Activated T-helper 1 cell treated with anti-CD3 and anti-CD28 coated beads, Interleukin-12 subunit alpha, Interleukin-12 subunit beta, Interleukin-2, Interleukin-4 antibody, amounts not matched to agents 30 ng/mL and 10 ng/mL and 1 ng/mL, durations not matched to agents 14 hours and 24 hours and 36 hours (primary cell): ENCODE results near the gene ZNF677. TPM values are rescaled to one million over a fixed set of nuclear protein-coding genes. Genes with fewer than 3 reads are reported as not detected.
"Not testable (repeated sequence)": the region's sequence is repeated elsewhere in the genome, so short reads cannot be mapped to it uniquely, and the experiment has no call there.

Experiments used
- DNase-seq: peaks from one replicate; pipeline ENCODE4 v3.0.0; 2021; ENCODE audit warnings: low spot score
- H3K27ac Mint-ChIP-seq: one replicate; pipeline ENCODE4 v1.8.0; 2021; ENCODE audit warnings: mild to moderate bottlenecking, mixed read lengths
- H3K27me3 Mint-ChIP-seq: one replicate; pipeline ENCODE4 v1.8.0; 2022; ENCODE audit warnings: mild to moderate bottlenecking, moderate library complexity, mixed read lengths; ENCODE audit not compliant: insufficient read depth
- H3K36me3 Mint-ChIP-seq: one replicate; pipeline ENCODE4 v1.8.0; 2021; ENCODE audit warnings: low read depth, mixed read lengths
- H3K4me1 Mint-ChIP-seq: one replicate; pipeline ENCODE4 v1.8.0; 2021; ENCODE audit warnings: low read depth, mixed read lengths
- H3K4me3 Mint-ChIP-seq: one replicate; pipeline ENCODE4 v1.8.0; 2021; ENCODE audit warnings: mild to moderate bottlenecking, moderate library complexity, mixed read lengths
- H3K9me3 Mint-ChIP-seq: one replicate; pipeline ENCODE4 v1.8.0; 2021; ENCODE audit warnings: mixed read lengths
- intact Hi-C: fragments of 100-400 bp; cut with micrococcal nuclease; formaldehyde crosslinking; loops from one replicate; pipeline ENCODE4 v1.15.1; 2024
- total RNA-seq: library from RNA; stranded (reverse); gene quantifications from 2 replicates; pipeline ENCODE4 v1.2.3, GENCODE V29; 2022

Gene ZNF677
- total RNA-seq, 1 donor from 2014 or later = 1.7 TPM

GRCh38 chr19:53237114-53237777 lies 17.4 kb downstream of the ZNF677 start:
- DNase-seq = no peak
- H3K9me3 Mint-ChIP-seq = peaks cover 75% of the 10 kb centered on the region
- no peaks in the 10 kb centered on the region for H3K27me3 Mint-ChIP-seq
- no peak overlapping the region for H3K4me3 Mint-ChIP-seq
- H3K36me3 Mint-ChIP-seq = peaks cover 2% of the 10 kb centered on the region
- H3K4me1 Mint-ChIP-seq = no peaks in the 10 kb centered on the region
- intact Hi-C loops = no loop called here
- H3K27ac Mint-ChIP-seq = no peak overlapping the region

DNA sequence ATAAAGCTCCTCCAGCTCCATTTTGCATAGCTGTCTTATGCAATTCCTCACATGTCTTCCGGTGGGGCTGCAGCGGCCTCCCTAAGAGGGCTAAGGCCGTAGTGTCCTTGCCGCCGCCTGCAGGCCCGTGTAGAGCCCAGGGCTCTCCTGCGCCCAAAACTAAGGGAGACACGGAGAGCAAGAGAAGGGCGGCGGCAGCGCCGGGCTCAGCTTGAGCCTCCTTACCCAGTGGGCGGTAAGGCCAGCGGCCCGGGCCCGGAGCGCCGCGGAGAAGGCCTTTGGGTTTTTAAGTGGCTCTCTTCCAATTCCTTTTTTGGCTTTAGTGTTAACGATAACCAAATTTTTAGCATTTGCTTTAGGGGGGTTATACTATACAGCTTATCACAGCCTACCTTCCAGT lies 30.1 kb downstream of the ZNF677 start:
- peaks cover 1% of the 10 kb centered on the region for H3K36me3 Mint-ChIP-seq
- no peaks in the 10 kb centered on the region for H3K27me3 Mint-ChIP-seq
- no peak overlapping the region for H3K4me3 Mint-ChIP-seq
- no peaks in the 10 kb centered on the region for H3K4me1 Mint-ChIP-seq
- intact Hi-C loops = no loop called here
- H3K27ac Mint-ChIP-seq = no peak overlapping the region
- DNase-seq = no peak
- peaks cover 67% of the 10 kb centered on the region for H3K9me3 Mint-ChIP-seq

DNA sequence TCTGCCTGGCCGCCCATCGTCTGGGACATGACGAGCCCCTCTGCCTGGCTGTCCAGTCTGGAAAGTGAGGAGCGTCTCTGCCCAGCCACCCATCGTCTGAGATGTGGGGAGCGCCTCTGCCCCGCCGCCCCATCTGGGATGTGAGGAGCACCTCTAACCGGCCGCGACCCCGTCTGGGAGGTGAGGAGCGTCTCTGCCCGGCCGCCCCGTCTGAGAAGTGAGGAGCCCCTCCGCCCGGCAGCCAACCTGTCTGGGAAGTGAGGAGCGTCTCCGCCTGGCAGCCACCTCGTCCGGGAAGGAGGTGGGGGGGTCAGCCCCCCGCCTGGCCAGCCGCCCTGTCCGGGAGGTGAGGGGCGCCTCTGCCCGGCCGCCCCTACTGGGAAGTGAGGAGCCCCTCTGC lies 32.0 kb downstream of the ZNF677 start:
- peaks cover 68% of the 10 kb centered on the region for H3K9me3 Mint-ChIP-seq
- H3K27me3 Mint-ChIP-seq, H3K27ac Mint-ChIP-seq, H3K4me1 Mint-ChIP-seq, DNase-seq, intact Hi-C loops, H3K36me3 Mint-ChIP-seq, H3K4me3 Mint-ChIP-seq: not testable (repeated sequence)

DNA sequence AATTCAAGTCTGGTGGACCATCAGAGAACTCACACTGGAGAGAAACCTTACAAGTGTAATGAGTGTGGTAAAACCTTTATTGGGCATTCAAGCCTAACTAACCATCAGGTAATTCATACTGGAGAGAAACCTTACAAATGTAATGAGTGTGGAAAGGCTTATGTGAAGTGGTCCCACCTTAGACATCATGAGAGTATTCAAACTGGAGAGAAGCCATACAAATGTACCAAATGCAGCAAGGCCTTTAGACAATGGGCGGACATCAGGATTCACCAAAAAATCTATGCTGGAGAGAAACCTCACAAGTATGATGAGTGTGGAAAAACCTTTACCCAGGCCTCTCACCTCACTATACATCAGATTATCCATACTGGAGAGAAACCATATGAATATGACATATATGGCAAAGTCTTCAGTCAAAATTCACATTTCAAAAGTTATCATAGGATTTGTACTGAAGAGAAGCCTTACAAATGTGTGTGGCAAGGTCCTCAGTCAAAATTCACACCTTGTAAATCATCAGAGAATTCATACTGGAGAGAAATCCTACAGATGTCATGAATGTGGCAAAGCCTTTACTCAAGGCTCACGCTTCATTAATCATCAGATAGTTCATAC lies 41.9 kb downstream of the ZNF677 start:
- Mint-ChIP-seq H3K4me3 (no peak overlapping the region), H3K36me3 (peaks cover 29% of the 10 kb centered on the region), H3K9me3 (peaks cover 82% of the 10 kb centered on the region), H3K27ac (no peak overlapping the region), H3K4me1 (no peaks in the 10 kb centered on the region), H3K27me3 (no peaks in the 10 kb centered on the region)
- DNase-seq = no peak
- intact Hi-C loops = no loop called here

DNA sequence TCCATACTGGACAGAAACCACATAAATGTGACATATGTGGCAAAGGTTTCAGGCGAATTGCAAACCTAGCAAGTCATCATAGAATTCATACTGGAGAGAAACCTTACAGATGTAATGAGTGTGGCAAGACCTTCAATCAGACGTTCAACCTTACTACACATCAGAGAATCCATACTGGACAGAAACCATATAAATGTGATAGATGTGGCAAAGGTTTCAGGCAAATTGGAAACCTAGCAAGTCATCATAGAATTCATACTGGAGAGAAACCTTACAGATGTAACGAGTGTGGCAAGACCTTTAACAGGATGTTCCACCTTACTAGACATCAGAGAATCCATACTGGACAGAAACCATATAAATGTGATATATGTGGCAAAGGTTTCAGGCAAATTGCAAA lies 43.1 kb downstream of the ZNF677 start:
- DNase-seq, H3K4me3 Mint-ChIP-seq, intact Hi-C loops, H3K4me1 Mint-ChIP-seq, H3K27ac Mint-ChIP-seq, H3K27me3 Mint-ChIP-seq: not testable (repeated sequence)
- Mint-ChIP-seq H3K36me3 (peaks cover 38% of the 10 kb centered on the region), H3K9me3 (peaks cover 87% of the 10 kb centered on the region)

DNA sequence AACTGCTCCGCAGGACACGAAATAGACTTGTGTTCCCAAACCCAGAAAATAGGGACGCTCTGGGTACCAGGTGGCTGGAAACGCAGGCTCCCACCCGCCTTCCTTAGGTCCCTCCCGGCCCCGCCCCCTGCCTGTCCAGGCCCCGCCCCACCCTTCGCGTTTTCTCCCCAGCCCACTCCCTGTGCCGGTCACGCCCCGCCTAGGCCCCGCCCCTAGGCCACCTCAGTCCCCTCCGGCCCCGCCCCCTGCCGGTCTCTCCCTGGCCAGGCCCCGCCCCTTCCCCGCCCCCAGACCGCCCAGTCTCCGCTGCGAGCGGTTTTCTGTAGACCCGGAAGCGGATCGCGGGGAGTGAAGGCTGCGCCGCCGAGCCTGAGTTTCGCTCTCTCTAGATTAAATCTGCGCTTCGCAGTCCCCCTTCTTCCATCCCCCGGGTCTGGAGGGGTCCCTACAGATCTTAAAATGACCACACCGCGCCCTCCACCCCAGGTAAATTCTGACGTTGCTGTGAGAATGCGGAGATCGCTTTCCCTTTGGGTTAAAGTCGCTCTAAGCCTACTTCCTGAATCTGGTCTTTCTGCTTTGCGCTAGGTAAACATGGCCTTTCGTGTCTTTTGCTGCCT lies 57.8 kb downstream of the ZNF677 start:
- DNase-seq = peak; percentile 84
- Mint-ChIP-seq H3K4me1 (peaks cover 32% of the 10 kb centered on the region), H3K9me3 (peaks cover 61% of the 10 kb centered on the region), H3K27ac (peak overlapping the region; percentile 96), H3K27me3 (no peaks in the 10 kb centered on the region), H3K36me3 (peaks cover 24% of the 10 kb centered on the region), H3K4me3 (peak overlapping the region; percentile 98)
- intact Hi-C loops = loop anchor here (1.0 to 10.0 kb wide), 14 partner anchors 38 to 1268 kb away; partner anchors contain the start of genes LENG9, ZNF160, ZNF347 and ZNF525

DNA sequence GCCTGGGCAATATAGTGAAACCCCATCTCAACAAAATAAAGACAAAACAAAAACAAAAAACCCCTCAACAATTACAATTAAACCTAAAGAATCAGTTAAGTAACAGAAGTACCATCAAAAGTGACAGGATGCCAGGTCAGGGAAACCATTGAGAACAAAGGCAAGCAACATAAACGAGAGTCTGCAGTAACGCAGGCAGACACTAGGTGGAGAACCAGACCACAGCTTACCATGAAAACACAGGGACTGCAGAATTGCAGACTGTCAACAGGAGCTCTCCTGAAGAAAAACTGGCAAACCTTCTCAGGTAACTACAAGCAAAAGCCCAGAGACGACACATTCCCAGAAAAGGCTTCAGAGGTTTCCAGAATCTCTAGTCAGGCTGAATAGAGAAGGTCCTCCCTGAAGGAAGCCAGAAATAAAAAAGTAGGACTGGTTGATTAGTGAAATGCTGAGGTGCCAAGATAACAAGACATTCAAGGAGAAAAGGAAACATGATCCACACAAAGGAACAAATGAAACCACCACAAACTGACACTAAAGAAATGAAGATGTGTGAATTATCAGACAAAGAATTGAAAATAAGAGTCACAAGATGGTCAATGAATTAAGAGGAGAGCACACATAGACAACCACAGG lies 59.3 kb downstream of the ZNF677 start:
- Mint-ChIP-seq H3K36me3 (peaks cover 23% of the 10 kb centered on the region), H3K4me3 (peak overlapping the region; percentile 46), H3K9me3 (peaks cover 59% of the 10 kb centered on the region), H3K4me1 (peaks cover 32% of the 10 kb centered on the region), H3K27ac (no peak overlapping the region), H3K27me3 (no peaks in the 10 kb centered on the region)
- DNase-seq = peak; percentile 65
- intact Hi-C loops = loop anchor here (1.0 to 10.0 kb wide), 11 partner anchors 201 to 1269 kb away; partner anchors contain the start of genes LENG9, ZNF611, ZNF808 and ZNF813

- peaks cover 53% of the 10 kb centered on the region for H3K9me3 Mint-ChIP-seq
- peaks cover 21% of the 10 kb centered on the region for H3K36me3 Mint-ChIP-seq
- H3K27me3 Mint-ChIP-seq = no peaks in the 10 kb centered on the region
- H3K4me3 Mint-ChIP-seq = peak overlapping the region; percentile 86
- intact Hi-C loops = loop anchor here (1.0 to 10.0 kb wide), 8 partner anchors 90 to 1271 kb away; partner anchors contain the start of genes LENG9, ZNF160 and ZNF701
- peak overlapping the region; percentile 83 for H3K27ac Mint-ChIP-seq
- no peak for DNase-seq
- H3K4me1 Mint-ChIP-seq = peaks cover 32% of the 10 kb centered on the region
Measured at GRCh38 chr19:53193535-53194222, 61.0 kb downstream of the ZNF677 start.

DNA sequence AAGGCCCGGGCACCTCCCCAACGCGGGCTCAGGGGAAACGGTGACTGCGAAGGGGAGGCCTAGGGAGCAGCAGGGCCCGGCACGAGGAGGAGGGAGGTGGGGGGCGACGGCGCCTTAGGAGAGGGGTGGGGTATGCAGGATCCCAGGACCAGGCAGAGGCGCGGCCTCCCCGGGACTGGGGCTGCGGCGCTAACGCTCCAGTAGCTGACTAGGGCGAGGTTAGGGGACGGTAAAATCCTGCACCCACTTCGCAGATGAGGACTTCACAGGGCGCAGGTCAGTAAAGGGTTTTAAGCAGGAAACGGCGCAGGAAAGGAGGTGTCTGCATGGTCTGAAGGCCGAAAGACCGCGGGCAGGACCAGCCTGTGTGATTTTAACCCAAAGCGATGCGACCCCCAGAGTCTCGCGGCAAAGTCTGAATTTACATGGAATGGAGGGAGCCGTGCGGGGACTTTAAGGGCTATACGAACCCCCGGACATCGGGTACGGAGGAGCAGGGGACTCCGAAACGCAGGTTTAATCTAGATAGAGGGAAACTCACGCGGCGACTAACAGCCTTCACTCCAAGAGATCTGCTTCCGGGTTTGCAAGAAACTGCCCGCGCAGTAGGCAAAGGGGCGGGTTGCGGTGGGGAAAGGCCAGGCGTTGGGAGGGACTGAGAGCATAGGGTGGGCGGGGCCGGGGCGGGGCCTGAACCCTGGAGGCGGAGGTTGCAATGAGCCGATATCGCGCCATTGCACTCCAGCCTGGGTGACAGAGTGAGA lies 61.7 kb downstream of the ZNF677 start, which contains the start of gene ZNF665:
Gene ZNF665, minus strand, starts transcription at position 588 of the 764 bp plus-strand sequence. CDS start 10,460 bp downstream, outside the sequence.
- intact Hi-C loops = loop anchor here (1.0 to 10.0 kb wide), 8 partner anchors 90 to 1272 kb away; partner anchors contain the start of genes LENG9, ZNF160 and ZNF701
- Mint-ChIP-seq H3K9me3 (peaks cover 53% of the 10 kb centered on the region), H3K27ac (peak within 1 kb of the TSS; percentile 83)

GRCh38 chr19:53190253-53190652 lies 64.4 kb downstream of the ZNF677 start:
- H3K27ac Mint-ChIP-seq = no peak overlapping the region
- no peaks in the 10 kb centered on the region for H3K27me3 Mint-ChIP-seq
- peaks cover 20% of the 10 kb centered on the region for H3K4me1 Mint-ChIP-seq
- H3K9me3 Mint-ChIP-seq = peaks cover 43% of the 10 kb centered on the region
- peaks cover 19% of the 10 kb centered on the region for H3K36me3 Mint-ChIP-seq
- no peak for DNase-seq
- H3K4me3 Mint-ChIP-seq = no peak overlapping the region
- intact Hi-C loops = loop anchor here (10.0 kb wide), 4 partner anchors 195 to 1275 kb away; partner anchors contain the start of gene LENG9

More for the DNA sequence above, 61.7 kb downstream of the ZNF677 start, which contains the start of gene ZNF665:
- peak within 1 kb of the TSS; percentile 86 for H3K4me3 Mint-ChIP-seq
- peak; percentile 76 for DNase-seq
- peaks cover 32% of the 10 kb centered on the region for H3K4me1 Mint-ChIP-seq
- peaks cover 21% of the 10 kb centered on the region for H3K36me3 Mint-ChIP-seq
- H3K27me3 Mint-ChIP-seq = no peaks in the 10 kb centered on the region

- Mint-ChIP-seq H3K4me1 (peaks cover 17% of the 10 kb centered on the region), H3K36me3 (peaks cover 19% of the 10 kb centered on the region), H3K9me3 (peaks cover 41% of the 10 kb centered on the region)
- H3K27me3 Mint-ChIP-seq, H3K27ac Mint-ChIP-seq, H3K4me3 Mint-ChIP-seq, DNase-seq: not testable (repeated sequence)
- intact Hi-C loops = loop anchor here (10.0 kb wide), 4 partner anchors 195 to 1275 kb away; partner anchors contain the start of gene LENG9
Measured at GRCh38 chr19:53189691-53190198, 64.9 kb downstream of the ZNF677 start.
